Activated CD4-positive, alpha-beta T cell treated with anti-CD3 and anti-CD28 coated beads, Interleukin-2, amount 10 ng/mL, durations not matched to agents 24 days and 14 days (primary cell): ENCODE data around the gene DGKZ. TPM values are rescaled to one million over a fixed set of nuclear protein-coding genes. Genes with fewer than 3 reads are reported as not detected.
"Not testable (repeated sequence)": the region's sequence is repeated elsewhere in the genome, so short reads cannot be mapped to it uniquely, and the experiment has no call there.

Source experiments
- DNase-seq: peaks from one replicate; pipeline ENCODE4 v3.0.0; 2022
- H3K27ac Mint-ChIP-seq: one replicate; pipeline ENCODE4 v1.8.0; 2022; ENCODE audit warnings: mild to moderate bottlenecking, mixed read lengths
- H3K27me3 Mint-ChIP-seq: one replicate; pipeline ENCODE4 v1.8.0; 2022; ENCODE audit warnings: mixed read lengths
- H3K36me3 Mint-ChIP-seq: one replicate; pipeline ENCODE4 v1.8.0; 2022; ENCODE audit warnings: low read depth, mild to moderate bottlenecking, mixed read lengths
- H3K4me1 Mint-ChIP-seq: one replicate; pipeline ENCODE4 v1.8.0; 2021; ENCODE audit warnings: mixed read lengths
- H3K4me3 Mint-ChIP-seq: one replicate; pipeline ENCODE4 v1.8.0; 2022; ENCODE audit warnings: mild to moderate bottlenecking, moderate library complexity, mixed read lengths
- H3K9me3 Mint-ChIP-seq: one replicate; pipeline ENCODE4 v1.8.0; 2021; ENCODE audit warnings: mixed read lengths
- intact Hi-C: fragments of 100-400 bp; cut with micrococcal nuclease; formaldehyde crosslinking; loops from one replicate; pipeline ENCODE4 v1.15.1; 2023
- total RNA-seq: library from RNA; stranded (reverse); gene quantifications from 2 replicates; pipeline ENCODE4 v1.2.3, GENCODE V29; 2022

The DGKZ gene
- total RNA-seq, result 87.4 and 94.7 TPM in 2 replicates

- no peaks in the 10 kb centered on the region for H3K9me3 Mint-ChIP-seq
- intact Hi-C loops, result loop anchor here (1.0 to 10.0 kb wide), 3 partner anchors 14 to 502 kb away; partner anchors contain the start of genes CRY2 and PHF21A
- H3K4me1 Mint-ChIP-seq, result peaks cover 73% of the 10 kb centered on the region
- H3K27ac Mint-ChIP-seq, result peak within 1 kb of the TSS; percentile 91
- H3K27me3 Mint-ChIP-seq, result no peaks in the 10 kb centered on the region
- H3K4me3 Mint-ChIP-seq, result peak within 1 kb of the TSS; percentile 88
- peaks cover 4% of the 10 kb centered on the region for H3K36me3 Mint-ChIP-seq
- peak; percentile 98 for DNase-seq
Observed at GRCh38 chr11:46346886-46347636, at the start of gene DGKZ. Gene DGKZ, plus strand, starts transcription at chr11:46347463. Its CDS starts 197 bp downstream, at chr11:46347660.

GRCh38 chr11:46298699-46299433 lies 48.4 kb upstream of the DGKZ start:
- Mint-ChIP-seq H3K9me3 (no peaks in the 10 kb centered on the region), H3K36me3 (no peaks in the 10 kb centered on the region), H3K27me3 (peaks cover 25% of the 10 kb centered on the region), H3K4me3 (no peak overlapping the region), H3K27ac (peak overlapping the region; percentile 56), H3K4me1 (peaks cover 6% of the 10 kb centered on the region)
- intact Hi-C loops, result no loop called here
- DNase-seq, result no peak

- no peak for DNase-seq
- Mint-ChIP-seq H3K36me3 (no peaks in the 10 kb centered on the region), H3K9me3 (no peaks in the 10 kb centered on the region), H3K27me3 (peaks cover 22% of the 10 kb centered on the region), H3K4me3 (no peak overlapping the region), H3K27ac (no peak overlapping the region), H3K4me1 (peaks cover 6% of the 10 kb centered on the region)
- intact Hi-C loops, result no loop called here
Observed at GRCh38 chr11:46299451-46299961, 47.8 kb upstream of the DGKZ start.

GRCh38 chr11:46300270-46300669 lies 47.0 kb upstream of the DGKZ start:
- H3K4me1 Mint-ChIP-seq, result peaks cover 6% of the 10 kb centered on the region
- peaks cover 20% of the 10 kb centered on the region for H3K27me3 Mint-ChIP-seq

GRCh38 chr11:46302866-46303265 lies 44.4 kb upstream of the DGKZ start:
- no peaks in the 10 kb centered on the region for H3K9me3 Mint-ChIP-seq
- peaks cover 8% of the 10 kb centered on the region for H3K27me3 Mint-ChIP-seq
- H3K4me3 Mint-ChIP-seq, result no peak overlapping the region
- H3K27ac Mint-ChIP-seq, result no peak overlapping the region
- no peak for DNase-seq
- intact Hi-C loops, result no loop called here
- H3K4me1 Mint-ChIP-seq, result no peaks in the 10 kb centered on the region
- no peaks in the 10 kb centered on the region for H3K36me3 Mint-ChIP-seq

More at GRCh38 chr11:46300270-46300669, 47.0 kb upstream of the DGKZ start:
- no peak for DNase-seq
- intact Hi-C loops, result no loop called here
- H3K4me3 Mint-ChIP-seq, result no peak overlapping the region
- no peaks in the 10 kb centered on the region for H3K9me3 Mint-ChIP-seq
- H3K36me3 Mint-ChIP-seq, result no peaks in the 10 kb centered on the region
- no peak overlapping the region for H3K27ac Mint-ChIP-seq

GRCh38 chr11:46304036-46304435 lies 43.2 kb upstream of the DGKZ start:
- intact Hi-C loops, H3K27me3 Mint-ChIP-seq, H3K4me1 Mint-ChIP-seq, H3K9me3 Mint-ChIP-seq, H3K4me3 Mint-ChIP-seq, DNase-seq, H3K27ac Mint-ChIP-seq, H3K36me3 Mint-ChIP-seq: not testable (repeated sequence)

- Mint-ChIP-seq H3K36me3 (no peaks in the 10 kb centered on the region), H3K27ac (no peak overlapping the region), H3K4me1 (peaks cover 5% of the 10 kb centered on the region), H3K9me3 (no peaks in the 10 kb centered on the region), H3K4me3 (no peak overlapping the region), H3K27me3 (peaks cover 2% of the 10 kb centered on the region)
- intact Hi-C loops, result loop anchor here (5.0 kb wide), 1 partner anchor 337 kb away; no protein-coding TSS in a partner anchor
- DNase-seq, result no peak
Observed at GRCh38 chr11:46304605-46305179, 42.6 kb upstream of the DGKZ start.

- H3K27me3 Mint-ChIP-seq, result peaks cover 2% of the 10 kb centered on the region
- H3K4me1 Mint-ChIP-seq, result peaks cover 9% of the 10 kb centered on the region
- H3K9me3 Mint-ChIP-seq, result no peaks in the 10 kb centered on the region
- intact Hi-C loops, result loop anchor here (5.0 kb wide), 1 partner anchor 338 kb away; no protein-coding TSS in a partner anchor
- H3K36me3 Mint-ChIP-seq, result no peaks in the 10 kb centered on the region
- DNase-seq, result no peak
- no peak overlapping the region for H3K4me3 Mint-ChIP-seq
- peak overlapping the region; percentile 22 for H3K27ac Mint-ChIP-seq
Observed at GRCh38 chr11:46305295-46305694, 42.0 kb upstream of the DGKZ start.

GRCh38 chr11:46306296-46306853 lies 40.9 kb upstream of the DGKZ start:
- Mint-ChIP-seq H3K4me1 (peaks cover 9% of the 10 kb centered on the region), H3K27me3 (peaks cover 2% of the 10 kb centered on the region), H3K4me3 (no peak overlapping the region), H3K27ac (no peak overlapping the region), H3K9me3 (no peaks in the 10 kb centered on the region), H3K36me3 (no peaks in the 10 kb centered on the region)
- no peak for DNase-seq
- intact Hi-C loops, result loop anchor here (5.0 kb wide), 1 partner anchor 339 kb away; no protein-coding TSS in a partner anchor

GRCh38 chr11:46307369-46307768 lies 39.9 kb upstream of the DGKZ start:
- no peak for DNase-seq
- H3K36me3 Mint-ChIP-seq, result no peaks in the 10 kb centered on the region
- intact Hi-C loops, result loop anchor here (5.0 kb wide), 1 partner anchor 340 kb away; no protein-coding TSS in a partner anchor
- H3K9me3 Mint-ChIP-seq, result no peaks in the 10 kb centered on the region
- H3K27me3 Mint-ChIP-seq, result peaks cover 2% of the 10 kb centered on the region
- peaks cover 9% of the 10 kb centered on the region for H3K4me1 Mint-ChIP-seq
- no peak overlapping the region for H3K27ac Mint-ChIP-seq
- no peak overlapping the region for H3K4me3 Mint-ChIP-seq

- H3K27ac Mint-ChIP-seq, result no peak overlapping the region
- peaks cover 2% of the 10 kb centered on the region for H3K27me3 Mint-ChIP-seq
- H3K4me3 Mint-ChIP-seq, result no peak overlapping the region
- no peak for DNase-seq
- no peaks in the 10 kb centered on the region for H3K36me3 Mint-ChIP-seq
- no peaks in the 10 kb centered on the region for H3K9me3 Mint-ChIP-seq
- peaks cover 9% of the 10 kb centered on the region for H3K4me1 Mint-ChIP-seq
- intact Hi-C loops, result loop anchor here (1.0 to 5.0 kb wide), 2 partner anchors 69 to 341 kb away; no protein-coding TSS in a partner anchor
Observed at GRCh38 chr11:46307785-46308341, 39.4 kb upstream of the DGKZ start.

GRCh38 chr11:46308631-46309419 lies 38.4 kb upstream of the DGKZ start:
- peak; percentile 90 for DNase-seq
- no peak overlapping the region for H3K4me3 Mint-ChIP-seq
- H3K27ac Mint-ChIP-seq, result no peak overlapping the region
- H3K9me3 Mint-ChIP-seq, result no peaks in the 10 kb centered on the region
- peaks cover 9% of the 10 kb centered on the region for H3K4me1 Mint-ChIP-seq
- H3K27me3 Mint-ChIP-seq, result peaks cover 2% of the 10 kb centered on the region
- intact Hi-C loops, result loop anchor here (1.0 to 5.0 kb wide), 2 partner anchors 70 to 342 kb away; no protein-coding TSS in a partner anchor
- H3K36me3 Mint-ChIP-seq, result no peaks in the 10 kb centered on the region
